ENCODE measurements around the gene HNF1A. TPM values are rescaled to one million over a fixed set of nuclear protein-coding genes. Genes with fewer than 3 reads are reported as not detected.
A peak's percentile ranks its signal among the peaks of the same experiment; 100 is the strongest.

Gene HNF1A
- total RNA-seq, 6 experiments from 2014 or later: not detected

GRCh38 chr12:120959111-120959878 is 19.0 kb upstream of the HNF1A start:
- peaks cover 9% of the 10 kb centered on the region for H3K4me1 Mint-ChIP-seq (ENCODE audit: low read depth)
- H3K36me3 Mint-ChIP-seq (ENCODE audit: low read depth): no peaks in the 10 kb centered on the region
- H3K27ac Mint-ChIP-seq: no peak overlapping the region
- H3K4me3 Mint-ChIP-seq: no peak overlapping the region
- no peaks in the 10 kb centered on the region for H3K9me3 Mint-ChIP-seq
- TF ChIP-seq CTCF (IDR thresholded peaks at IDR 0.05): no peak
- no peak for DNase-seq
- peaks cover 14% of the 10 kb centered on the region for H3K27me3 Mint-ChIP-seq (ENCODE audit: insufficient read depth)

- Mint-ChIP-seq H3K4me3 (no peak overlapping the region), H3K27me3 (ENCODE audit: insufficient read depth) (peaks cover 17% of the 10 kb centered on the region), H3K36me3 (ENCODE audit: low read depth) (no peaks in the 10 kb centered on the region), H3K4me1 (ENCODE audit: low read depth) (peaks cover 9% of the 10 kb centered on the region), H3K9me3 (no peaks in the 10 kb centered on the region), H3K27ac (no peak overlapping the region)
- TF ChIP-seq CTCF (IDR thresholded peaks at IDR 0.05): no peak
- no peak for DNase-seq
Observed at GRCh38 chr12:120960657-120961056, 17.7 kb upstream of the HNF1A start.

GRCh38 chr12:120961604-120962531 is 16.5 kb upstream of the HNF1A start:
- Mint-ChIP-seq H3K4me1 (ENCODE audit: low read depth) (peaks cover 9% of the 10 kb centered on the region), H3K9me3 (no peaks in the 10 kb centered on the region), H3K27me3 (ENCODE audit: insufficient read depth) (peaks cover 17% of the 10 kb centered on the region), H3K36me3 (ENCODE audit: low read depth) (no peaks in the 10 kb centered on the region), H3K27ac (no peak overlapping the region), H3K4me3 (no peak overlapping the region)
- DNase-seq: no peak
- no peak for TF ChIP-seq CTCF (IDR thresholded peaks at IDR 0.05)

GRCh38 chr12:120962532-120963020 is 15.8 kb upstream of the HNF1A start:
- H3K4me3 Mint-ChIP-seq: no peak overlapping the region
- no peaks in the 10 kb centered on the region for H3K36me3 Mint-ChIP-seq (ENCODE audit: low read depth)
- no peaks in the 10 kb centered on the region for H3K9me3 Mint-ChIP-seq
- DNase-seq: peak; percentile 23
- no peak overlapping the region for H3K27ac Mint-ChIP-seq
- TF ChIP-seq CTCF (IDR thresholded peaks at IDR 0.05): no peak
- H3K4me1 Mint-ChIP-seq (ENCODE audit: low read depth): peaks cover 9% of the 10 kb centered on the region
- peaks cover 16% of the 10 kb centered on the region for H3K27me3 Mint-ChIP-seq (ENCODE audit: insufficient read depth)

GRCh38 chr12:120964298-120964697 is 14.0 kb upstream of the HNF1A start:
- Mint-ChIP-seq H3K9me3 (no peaks in the 10 kb centered on the region), H3K27me3 (ENCODE audit: insufficient read depth) (peaks cover 15% of the 10 kb centered on the region), H3K4me1 (ENCODE audit: low read depth) (peaks cover 9% of the 10 kb centered on the region), H3K4me3 (no peak overlapping the region), H3K27ac (no peak overlapping the region), H3K36me3 (ENCODE audit: low read depth) (no peaks in the 10 kb centered on the region)
- TF ChIP-seq CTCF (IDR thresholded peaks at IDR 0.05): no peak
- no peak for DNase-seq

Measured in HFFc6 (cell line).